NCI-H345 (cell line): ENCODE measurements around the gene MEGF6.
A peak's percentile ranks its signal among the peaks of the same experiment; 100 is the strongest.
"Not testable (repeated sequence)": the region's sequence is repeated elsewhere in the genome, so short reads cannot be mapped to it uniquely, and the experiment has no call there.

Experiments used
- DNase-seq: peaks from one replicate; lab custom pipeline; 2025; lab: John Stamatoyannopoulos, UW

The MEGF6 gene

DNA sequence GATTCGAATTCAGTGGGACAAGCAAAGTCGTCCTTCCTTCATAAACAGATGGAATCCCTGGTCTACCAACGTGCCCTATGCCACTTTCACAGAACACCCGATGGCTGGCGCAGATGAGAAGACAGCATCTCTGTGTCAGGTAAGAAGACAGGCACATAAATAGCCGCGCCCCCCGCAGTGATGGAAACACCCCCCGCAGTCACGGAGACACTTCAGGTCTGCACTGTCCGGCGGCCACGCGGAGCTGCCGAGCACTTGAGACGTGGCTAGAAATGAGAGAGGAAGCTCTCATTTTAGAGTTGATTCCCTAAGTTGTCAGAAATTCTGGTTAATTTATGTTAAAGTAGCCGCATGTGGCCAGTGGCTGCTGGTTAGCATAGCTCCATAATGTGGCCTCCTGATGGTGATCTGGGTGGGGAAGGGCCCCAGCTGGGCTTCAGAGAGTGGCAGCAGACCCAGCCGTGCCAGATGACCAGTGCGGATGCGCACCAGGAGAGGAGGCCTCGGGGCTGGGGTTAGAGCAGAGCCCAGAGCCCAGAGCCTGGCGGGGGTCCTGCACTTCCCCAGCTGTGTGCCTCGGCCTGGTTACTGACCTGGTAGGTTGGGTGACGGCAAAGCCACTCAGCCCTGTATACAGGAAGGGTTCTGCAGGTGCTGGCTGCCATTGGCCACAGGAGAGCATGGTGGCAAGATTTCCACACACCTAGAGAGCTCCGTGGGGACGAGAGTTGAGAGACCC lies 16.4 kb upstream of the MEGF6 start:
- DNase-seq: no peak

DNA sequence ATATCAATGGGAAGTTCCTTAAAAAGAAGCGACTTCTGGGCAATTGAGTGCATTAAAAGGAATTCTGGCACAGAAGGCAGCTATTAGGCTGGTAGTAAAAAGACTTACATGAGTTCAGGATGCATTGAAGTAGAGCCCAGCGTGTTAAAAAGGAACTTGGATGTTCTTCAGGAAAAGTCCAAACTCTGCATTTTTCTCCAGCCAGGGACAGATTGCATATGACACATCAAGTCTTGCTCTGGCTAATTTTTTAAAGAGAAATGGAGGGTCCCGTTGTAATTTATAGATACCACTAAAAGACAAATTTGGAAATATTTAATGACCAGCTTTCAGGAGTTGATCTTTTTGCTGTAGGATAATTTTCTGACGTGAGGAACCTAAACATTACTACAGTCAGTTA lies 14.7 kb upstream of the MEGF6 start:
- no peak for DNase-seq

DNA sequence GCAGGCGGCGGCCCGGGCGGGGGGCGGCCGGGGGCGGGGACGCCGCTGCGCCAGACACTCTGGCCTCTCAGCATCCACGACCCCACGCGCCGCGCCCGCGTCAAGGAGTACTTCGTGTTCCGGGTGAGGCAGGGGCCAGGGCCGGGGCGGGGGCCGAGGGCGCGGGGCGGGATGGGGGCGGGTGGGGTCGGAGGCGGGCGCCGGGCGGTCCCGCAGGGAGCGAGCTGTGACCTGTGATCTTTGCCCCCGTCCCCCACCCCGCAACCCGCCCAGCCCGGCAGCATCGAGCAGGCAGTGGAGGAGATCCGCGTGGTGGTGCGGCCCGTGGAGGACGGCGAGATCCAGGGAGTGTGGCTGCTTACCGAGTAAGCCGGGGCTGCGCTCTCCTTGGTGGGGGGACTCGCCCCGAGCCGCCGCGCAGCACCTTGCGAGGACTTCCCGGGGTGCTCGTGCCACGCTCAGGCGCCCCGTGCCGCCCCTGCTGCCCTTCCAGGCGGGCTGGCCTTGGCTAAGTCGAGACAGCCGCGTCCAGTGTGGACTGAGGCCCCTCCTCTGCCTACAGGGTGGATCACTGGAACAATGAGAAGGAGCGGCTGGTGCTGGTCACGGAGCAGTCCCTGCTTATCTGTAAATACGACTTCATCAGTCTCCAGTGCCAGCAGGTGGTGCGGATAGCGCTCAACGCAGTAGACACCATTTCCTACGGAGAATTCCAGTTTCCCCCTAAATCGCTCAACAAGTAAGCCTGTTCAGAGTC lies 14.0 kb upstream of the MEGF6 start:
- DNase-seq: peak; percentile 30

DNA sequence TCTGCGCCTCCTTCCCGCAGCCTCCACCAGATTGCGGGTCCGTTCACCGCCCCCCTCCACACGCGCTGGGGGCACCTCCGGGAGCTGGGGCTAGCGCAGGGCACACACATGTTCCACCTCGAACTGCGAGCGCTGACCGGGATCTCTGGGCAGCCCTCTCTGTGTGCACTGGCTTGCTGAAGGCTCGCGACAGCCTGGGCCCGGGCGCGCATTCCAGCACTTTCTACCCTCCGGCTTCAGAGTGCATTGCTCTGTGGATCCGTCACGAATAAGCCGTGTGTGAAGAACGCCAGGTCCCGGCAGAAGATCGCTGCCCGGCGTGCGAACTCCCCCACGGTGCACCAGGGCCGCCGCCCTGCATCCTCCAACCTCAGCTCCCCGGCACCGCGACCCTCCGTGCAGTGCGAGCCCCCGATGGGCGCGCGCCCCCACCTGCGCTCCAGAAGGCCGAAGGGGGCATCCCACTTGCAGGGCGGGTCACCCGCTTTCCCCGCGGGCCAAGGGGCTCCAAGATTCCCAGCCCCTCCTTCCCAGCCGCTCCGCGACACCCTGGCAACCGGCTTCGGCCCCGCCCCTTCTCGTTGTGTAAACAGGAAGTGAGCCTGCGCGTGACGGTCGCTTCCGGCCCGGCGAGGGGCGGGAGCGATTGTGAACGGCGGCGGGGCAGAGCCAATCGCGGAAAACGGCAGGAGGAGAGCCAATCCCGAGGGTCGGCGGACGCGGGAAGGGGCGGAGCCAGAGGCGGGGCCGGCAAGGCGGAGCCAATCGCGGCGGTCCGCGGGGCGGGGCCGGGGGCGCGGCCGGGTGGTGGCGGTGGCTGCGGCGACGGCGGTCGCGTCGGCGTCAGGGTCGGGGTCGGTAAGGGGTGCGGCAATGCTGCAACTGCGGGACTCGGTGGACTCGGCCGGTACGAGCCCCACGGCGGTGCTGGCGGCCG lies 13.2 kb upstream of the MEGF6 start, which contains the start of gene TPRG1L:
Gene TPRG1L, plus strand, starts transcription at position 816 of the 937 bp plus-strand sequence. Its CDS starts 58 bp downstream, at position 874.
- DNase-seq: peak; percentile 98

DNA sequence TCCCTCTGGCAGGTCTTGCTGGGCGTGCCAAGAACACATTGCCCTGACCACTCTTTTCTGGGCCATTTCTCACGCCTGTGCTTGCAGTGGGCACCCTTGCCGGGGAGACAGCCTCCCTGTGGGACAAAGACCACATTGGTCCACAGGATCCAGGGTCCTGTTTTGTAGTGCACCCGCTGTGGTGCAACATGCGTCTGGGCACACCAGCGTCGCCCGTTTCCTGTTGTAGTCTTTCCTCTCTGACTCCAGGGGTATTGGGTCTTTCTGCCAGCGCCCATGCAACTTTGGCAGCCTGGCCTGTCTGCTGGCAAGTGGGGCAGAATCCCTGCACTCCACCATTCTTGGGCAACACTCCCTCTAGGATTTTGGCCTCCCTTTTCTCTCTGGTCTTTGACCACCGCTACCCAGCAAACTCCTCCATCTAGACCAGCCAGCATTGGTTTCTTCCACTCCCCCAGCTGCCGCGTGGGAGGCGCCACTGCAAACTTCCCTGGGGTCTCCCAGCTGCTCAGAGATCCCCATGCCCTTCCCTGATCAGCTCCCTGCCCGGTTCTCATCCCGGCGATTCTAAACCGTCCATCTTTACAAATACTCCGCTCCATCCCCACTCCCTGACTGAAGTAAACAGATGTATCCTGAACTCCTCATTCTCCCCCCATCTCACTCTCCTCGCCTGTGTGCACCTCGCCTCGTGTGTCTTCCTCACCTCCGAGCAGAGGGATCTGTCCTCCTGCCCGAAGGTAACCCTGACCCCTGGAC lies 12.3 kb upstream of the MEGF6 start:
- no peak for DNase-seq

DNA sequence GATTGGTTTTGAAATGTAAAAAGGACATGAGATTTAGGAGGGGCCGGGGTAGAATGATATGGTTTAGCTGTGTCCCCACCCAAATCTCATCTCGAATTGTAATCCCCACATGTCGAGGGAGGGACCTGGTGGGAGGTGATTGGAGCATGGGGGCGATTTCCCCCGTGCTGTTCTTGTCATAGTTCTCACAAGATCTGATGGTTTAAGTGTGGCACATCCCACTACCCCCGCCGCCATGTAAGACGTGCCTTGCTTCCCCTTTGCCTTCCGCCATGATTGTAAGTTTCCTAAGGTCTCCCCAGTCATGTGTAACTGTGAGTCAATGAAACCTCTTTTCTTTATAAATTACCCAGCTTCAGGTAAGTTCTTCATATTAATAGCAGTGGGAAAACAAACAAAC lies 10.8 kb upstream of the MEGF6 start:
- not testable (repeated sequence) for DNase-seq

DNA sequence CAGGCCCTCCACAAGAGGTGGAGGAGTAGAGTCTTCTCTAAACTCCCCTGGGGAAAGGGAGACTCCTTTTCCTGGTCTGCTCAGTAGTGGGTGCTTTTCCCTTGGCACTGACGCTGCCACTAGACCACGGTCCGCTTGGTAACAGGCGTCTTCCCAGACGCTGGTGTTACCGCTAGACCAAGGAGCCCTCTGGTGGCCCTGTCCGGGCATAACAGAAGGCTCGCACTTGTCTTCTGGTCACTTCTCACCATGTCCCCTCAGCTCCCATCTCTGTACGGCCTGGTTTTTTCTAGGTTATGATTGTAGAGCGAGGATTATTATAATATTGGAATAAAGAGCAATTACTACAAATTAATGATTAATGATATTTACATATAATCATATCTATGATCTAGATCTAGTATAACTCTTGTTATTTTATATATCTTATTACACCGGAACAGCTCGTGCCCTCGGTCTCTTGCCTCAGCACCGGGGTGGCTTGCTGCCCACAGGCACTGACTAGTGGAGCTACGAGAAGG lies 9.9 kb upstream of the MEGF6 start:
- not testable (repeated sequence) for DNase-seq

DNA sequence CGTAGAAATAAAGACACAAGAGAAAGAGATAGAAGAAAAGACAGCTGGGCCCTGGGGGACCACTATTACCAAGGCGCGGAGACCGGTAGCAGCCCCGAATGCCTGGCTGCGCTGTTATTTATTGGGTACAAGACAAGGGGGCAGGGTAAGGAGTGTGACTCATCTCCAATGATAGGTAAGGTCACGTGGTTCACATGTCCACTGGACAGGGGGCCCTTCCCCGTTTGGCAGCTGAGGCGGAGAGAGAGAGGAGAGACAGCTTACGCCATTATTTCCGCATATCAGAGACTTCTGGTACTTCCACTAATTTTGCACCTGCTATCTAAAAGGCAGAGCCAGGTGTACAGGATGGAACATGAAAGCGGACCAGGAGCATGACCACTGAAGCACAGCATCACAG lies 9.4 kb upstream of the MEGF6 start:
- no peak for DNase-seq

DNA sequence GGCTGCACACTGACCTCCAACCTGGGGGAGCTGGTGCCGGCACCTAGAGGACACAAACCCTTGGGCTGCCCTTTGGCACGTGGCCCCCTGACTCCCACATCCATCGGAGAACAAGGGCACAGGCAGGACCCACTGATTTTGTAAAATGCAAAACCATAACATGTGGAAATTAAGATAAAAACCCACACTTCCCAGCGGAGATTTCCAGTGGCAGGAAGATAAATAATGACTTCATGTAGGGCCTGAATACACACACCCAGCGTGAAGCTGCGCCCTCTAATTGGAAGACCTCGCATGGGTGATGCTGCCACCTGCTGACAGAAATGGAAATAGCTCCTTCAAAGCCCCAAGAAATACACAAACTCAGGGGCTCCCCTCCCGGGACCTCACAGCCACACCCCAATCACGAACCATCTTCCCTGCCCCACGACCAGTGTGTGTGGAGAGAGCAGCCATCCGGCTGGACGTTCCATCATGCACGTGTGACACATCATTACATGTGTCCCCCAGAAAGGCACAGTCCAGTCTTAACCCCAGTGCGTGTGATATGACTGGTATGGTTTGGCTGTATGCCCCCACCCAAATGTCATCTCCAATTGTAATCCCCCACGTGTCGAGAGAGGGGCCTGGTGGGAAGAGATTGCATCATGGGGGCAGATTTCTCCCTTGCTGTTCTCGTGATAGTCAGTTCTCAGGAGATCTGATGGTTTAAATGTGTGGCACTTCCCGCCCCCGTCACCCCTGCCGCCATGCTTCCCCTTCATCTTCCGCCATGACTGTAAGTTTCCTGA lies 7.8 kb upstream of the MEGF6 start:
- peak; percentile 79 for DNase-seq

DNA sequence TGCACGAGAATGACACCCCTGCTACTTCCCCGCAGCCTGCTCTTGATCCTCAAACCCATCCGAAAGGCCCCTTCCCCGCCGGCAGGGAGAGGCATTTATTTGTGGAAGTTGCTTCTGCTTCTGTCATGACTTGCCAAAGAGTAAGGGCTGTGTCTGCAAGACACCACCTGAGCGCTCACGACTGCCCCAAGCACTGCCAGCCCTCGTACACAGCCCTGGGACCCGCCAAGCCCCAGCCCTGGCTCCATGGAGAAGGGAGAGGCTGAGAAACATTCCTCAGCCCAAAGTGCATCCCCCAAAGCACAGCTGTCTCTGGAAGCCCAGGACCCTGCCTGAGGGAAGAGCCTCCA lies 7.2 kb upstream of the MEGF6 start:
- no peak for DNase-seq

DNA sequence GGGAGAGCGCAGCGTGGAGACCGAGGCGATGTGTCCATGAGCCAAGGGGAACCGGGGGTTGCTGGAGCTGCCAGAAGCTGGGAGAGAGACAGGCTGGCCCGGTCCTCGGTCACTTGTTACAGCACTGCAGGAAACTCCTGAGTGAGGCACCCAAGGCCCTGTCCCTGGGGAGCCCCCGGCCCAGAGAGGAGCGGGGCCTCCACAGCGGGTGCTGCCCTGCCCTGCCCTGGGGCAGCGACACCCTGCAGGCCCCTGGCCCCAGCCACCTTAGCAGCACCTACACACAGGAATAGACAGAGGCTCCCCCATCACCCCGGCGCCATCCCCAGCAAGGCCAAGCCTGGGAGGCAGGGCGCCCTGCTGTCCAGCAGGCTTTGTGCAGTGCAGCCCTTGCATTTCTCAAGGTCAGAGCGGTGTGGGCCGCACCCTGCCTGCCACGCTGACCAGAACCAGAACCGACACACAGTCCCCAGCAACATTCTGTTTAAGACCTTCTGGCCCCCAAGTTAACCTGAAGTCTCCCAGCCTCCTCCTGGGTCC lies 6.6 kb upstream of the MEGF6 start:
- DNase-seq: no peak

DNA sequence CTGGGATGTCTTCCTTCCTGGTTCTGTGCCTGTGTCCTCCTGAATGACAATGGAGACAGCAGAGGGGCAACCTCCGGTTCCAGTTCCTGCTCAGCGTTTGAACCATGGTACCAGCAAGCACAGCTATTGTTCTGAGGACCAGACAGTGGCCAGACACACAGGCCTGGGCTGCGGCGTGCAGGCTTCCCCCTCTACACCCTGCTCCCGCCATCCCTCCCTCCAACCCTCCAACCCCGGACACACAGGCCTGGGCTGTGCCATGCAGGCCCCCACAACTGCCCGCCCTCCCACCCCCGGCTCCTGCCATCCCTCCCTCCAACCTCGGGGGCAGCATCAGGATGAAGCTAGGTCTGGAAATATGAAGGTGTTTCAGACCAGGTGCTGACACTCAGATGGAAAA lies 5.6 kb upstream of the MEGF6 start:
- no peak for DNase-seq

DNA sequence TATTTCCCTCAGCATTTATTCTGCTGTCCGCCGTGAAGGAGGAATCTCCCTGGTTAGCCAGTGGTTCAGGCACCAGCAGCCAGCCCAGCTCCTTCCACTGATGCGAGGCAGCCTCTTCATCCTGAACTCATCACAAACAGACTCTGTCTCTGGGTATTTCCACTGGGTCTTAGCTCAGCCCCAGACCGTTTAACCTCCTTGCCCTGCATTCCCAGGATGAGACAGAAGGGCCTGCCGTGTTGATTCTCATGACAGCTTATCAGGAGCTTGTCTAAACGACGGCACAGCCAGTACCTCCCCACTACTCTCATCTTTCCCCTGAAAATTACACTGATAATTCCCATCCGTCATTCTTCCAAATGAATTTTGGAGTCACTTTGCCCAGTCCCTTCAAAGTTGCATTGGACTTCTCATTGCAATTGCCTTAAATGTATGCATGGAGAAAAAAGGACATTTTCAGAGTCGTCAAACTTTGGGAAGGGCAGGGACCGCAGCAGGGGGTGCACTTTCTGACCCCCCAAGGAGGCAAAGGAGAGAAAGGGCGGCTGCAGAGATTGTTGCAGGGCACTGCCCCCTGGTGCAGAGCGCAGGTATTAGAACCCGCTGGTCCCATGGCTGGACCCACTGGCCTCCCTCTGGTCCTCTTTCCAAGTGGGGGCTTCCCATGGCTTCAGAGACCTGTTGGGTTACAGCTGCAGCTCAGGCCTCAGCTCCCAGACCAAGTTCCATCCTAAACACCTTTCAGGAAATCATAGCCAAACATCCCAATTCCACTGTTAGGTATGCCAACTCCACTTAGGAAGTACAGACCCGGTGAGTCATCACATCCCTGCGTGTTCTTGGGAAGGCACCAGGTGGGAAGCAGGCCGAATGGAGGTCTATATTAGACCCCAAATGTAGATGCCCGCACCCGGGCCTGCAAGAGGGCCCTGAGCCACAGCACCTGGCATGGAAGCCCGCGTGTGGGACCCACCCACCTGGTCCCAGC lies 3.7 kb upstream of the MEGF6 start:
- peak; percentile 36 for DNase-seq

DNA sequence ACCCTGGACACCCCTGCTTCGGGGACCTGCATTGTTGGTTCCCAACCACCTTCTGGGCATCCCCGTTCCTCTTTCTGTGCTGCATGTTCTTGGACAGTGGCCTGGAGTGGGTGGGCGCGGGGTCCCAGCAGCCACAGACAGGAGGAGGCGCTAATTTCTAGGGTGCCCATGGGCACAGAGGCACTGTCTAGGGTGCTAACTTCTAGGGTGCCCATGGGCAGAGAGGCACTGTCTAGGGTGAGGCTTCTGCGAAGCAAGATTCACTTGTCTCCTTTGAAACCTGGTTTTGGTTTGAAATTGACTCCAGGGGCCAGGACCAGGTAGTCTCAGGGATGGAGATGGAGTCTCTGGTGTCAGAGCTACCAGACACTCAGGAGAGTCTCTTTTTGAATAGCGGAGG lies 815 bp upstream of the MEGF6 start:
- no peak for DNase-seq

DNA sequence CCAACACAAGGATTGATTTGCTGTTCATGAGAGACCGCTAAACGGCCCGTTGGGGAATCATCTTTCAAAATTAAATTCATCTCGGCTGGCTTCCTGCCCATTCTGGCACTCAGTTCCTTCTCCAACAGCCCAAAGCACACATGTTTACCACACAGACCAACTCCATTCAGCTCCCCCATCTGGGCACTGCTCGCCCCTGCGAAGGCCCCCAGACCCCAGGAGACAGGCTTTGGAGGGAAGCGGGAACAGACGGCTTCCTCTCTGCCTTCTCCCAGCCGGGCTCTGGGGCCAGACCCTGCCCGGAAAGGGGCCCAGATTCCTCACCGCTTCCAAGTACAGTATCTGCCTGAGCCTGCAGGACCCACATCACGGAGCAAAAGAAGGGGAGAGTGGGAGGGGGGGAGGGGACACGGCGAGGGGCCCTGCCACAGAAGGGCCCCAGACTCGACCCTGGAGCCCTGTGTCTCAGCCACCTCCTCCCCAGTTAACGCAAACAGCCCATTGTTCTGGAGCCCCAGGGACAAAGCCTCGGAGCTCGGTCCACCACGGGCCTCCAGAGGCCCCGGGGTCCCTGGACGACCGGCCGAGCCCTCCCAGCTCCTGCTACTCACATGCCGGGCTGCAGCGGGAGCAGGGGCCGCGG lies 660 bp downstream of the MEGF6 start:
- DNase-seq: no peak

DNA sequence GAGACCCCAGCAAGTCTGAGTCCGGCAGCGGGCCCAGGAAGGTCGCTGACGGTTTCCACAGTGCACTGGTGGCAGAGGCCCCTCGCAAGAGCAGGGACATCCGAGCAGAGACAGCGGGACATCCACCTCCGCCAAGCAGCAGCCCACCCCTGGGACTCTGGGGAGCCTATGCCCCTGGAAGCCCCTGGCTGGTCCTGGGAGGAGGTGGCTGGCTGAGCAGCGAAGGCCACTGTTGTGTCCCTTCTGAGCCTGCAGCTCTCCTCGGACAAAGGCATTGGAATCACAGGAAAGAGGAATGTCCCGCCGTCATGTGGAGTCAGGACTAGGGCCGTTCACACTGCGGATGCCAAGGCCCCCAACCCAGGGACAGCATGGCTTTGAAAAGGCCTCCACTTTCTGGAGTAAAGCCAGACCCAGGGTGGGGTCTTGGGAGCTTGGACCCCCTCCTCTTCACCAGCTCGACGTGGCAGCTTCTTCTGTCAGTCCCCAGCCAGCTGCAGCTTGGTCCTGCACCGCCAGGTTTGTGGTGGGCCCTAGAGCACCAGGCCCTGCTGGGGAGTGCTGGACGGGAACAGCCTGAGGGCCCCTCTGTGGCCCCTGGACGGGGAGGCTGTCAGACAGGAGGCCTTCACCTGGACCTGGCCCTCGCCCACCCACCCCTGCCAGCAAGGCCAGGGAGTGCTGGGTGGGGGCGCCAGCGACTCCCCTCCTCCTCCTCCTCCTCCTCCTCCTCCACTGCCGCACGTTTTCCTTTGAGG lies 1.4 kb downstream of the MEGF6 start:
- no peak for DNase-seq

DNA sequence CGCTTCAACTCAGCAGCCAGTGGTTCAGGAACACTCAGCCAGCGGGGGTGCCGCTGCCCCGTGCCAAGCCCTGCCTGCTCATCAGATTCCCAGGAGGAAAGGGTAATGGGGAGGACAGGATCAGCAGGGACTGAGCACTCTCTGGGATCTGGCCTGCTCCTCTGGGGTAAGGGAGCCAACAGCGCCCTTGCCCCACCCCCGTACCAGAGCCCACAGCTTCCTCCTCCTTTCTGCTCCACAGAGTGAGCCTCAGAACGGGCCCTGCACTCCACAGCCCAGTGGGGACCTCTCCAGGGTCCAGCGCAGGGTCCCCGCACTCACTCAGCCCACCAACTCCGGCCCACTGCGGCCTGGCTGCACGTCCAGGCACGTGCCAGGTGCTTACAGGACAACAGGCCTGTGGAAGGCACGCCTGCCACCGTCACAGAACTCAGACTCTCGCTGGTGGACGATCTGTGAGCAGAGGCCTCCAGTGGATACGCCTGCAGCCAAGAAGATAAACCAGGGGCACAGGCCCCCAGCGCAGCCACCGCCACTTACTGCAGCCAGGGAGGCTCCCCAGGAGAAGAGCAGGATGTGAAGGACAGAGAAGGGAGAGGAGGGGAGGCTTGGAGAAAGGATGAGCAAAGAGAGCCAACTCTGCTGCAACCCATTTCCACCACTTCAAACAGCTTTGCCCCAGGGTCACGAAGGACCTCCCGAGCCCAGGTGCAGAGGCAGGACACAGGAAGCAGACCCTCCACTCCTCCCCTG lies 2.1 kb downstream of the MEGF6 start:
- no peak for DNase-seq
